ENCODE results near the gene IGFBP2.
"Not testable (repeated sequence)": the region's sequence is repeated elsewhere in the genome, so short reads cannot be mapped to it uniquely, and the experiment has no call there.

IGFBP2 gene, protein sequence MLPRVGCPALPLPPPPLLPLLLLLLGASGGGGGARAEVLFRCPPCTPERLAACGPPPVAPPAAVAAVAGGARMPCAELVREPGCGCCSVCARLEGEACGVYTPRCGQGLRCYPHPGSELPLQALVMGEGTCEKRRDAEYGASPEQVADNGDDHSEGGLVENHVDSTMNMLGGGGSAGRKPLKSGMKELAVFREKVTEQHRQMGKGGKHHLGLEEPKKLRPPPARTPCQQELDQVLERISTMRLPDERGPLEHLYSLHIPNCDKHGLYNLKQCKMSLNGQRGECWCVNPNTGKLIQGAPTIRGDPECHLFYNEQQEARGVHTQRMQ

DNA sequence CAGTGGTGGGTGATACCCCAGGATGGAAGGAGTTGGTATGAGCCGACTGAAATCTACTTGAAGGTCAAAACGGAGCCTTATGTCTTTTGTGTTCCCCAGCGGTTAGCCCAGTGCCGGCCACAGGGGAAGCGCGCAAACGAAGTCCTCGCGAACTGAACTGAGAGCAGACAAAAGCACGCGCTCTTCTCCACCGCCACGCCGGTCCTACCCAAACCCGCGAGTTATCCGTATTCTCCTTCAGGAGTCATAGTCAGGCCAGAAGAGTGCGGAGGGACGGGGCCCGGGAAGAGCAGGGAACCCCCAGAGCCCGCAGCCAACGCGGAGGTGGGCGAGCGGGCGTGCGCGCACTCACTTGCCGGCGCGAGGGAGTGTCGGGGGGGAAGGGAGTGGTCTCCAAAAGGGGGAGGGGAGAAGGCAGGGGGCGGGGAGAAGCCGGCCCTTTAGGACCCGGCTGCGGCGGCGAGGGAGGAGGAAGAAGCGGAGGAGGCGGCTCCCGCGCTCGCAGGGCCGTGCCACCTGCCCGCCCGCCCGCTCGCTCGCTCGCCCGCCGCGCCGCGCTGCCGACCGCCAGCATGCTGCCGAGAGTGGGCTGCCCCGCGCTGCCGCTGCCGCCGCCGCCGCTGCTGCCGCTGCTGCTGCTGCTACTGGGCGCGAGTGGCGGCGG is at the start of gene IGFBP2:
TSS of gene IGFBP2 (plus strand) at position 469 of the 664 bp plus-strand sequence. CDS start at position 573, 104 bp downstream.
- no peak for FAIRE-seq
- DNase-seq (ENCODE audit: extremely low spot score, insufficient read length, low read depth): no peak

DNA sequence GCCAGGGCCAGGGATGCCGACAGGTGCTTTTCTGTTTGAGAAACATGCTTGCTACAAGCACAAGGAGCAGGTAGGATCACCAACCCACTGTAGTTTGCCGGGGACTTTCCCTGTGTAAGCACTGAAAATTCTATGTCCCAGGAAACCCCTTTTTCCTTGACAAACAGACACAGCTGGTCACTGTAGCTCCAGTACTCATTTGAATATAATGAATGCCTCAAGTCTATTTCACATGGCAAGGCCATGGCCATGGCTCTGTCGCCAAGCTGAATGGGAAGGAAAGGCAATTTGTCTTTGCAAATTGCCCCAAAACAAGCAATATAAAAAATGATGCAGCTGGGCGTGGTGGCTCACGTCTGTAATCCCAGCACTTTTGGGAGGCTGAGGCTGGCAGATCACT is 49.6 kb upstream of the IGFBP2 start:
- FAIRE-seq: no peak
- no peak for DNase-seq (ENCODE audit: extremely low spot score, insufficient read length, low read depth)

DNA sequence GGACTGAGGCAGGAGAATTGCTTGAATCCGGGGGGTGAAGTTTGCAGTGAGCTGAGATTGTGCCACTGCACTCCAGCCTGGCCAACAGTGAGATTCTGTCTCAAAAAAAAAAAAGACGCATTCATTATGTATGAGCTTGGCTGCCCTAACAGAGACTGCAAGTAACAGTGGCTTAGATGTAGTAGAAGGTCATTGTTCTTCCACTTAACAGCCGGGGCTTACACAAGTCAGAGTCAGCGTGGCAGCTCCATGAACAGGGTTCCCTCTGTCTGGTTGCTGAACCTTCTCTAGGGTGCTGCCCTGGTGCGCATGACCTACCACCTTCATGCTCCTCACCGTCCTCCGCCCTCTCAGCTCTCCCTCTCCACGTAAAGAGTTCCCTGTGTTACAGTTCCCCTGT is 49.1 kb upstream of the IGFBP2 start:
- DNase-seq (ENCODE audit: extremely low spot score, insufficient read length, low read depth) (no peak), FAIRE-seq (no peak)

DNA sequence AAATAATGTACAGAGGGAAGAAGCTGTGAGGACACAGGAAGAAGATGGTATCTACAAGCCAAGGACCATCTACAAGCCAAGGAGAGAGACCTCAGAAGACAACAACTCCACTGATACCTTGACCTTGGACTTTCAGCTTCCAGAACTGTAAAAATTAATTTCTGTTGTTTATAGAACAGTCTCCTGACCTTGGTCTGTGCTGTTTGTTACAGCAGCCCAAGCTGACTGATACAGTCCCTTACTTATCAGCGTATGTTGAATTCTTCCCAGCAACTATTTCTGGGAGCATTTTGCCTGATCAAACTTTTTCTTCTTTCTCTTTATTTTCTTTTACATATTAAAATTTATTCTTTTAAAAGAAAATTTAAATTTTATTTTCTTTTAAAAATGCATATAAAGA is 47.8 kb upstream of the IGFBP2 start:
- DNase-seq (ENCODE audit: extremely low spot score, insufficient read length, low read depth) (no peak), FAIRE-seq (no peak)

DNA sequence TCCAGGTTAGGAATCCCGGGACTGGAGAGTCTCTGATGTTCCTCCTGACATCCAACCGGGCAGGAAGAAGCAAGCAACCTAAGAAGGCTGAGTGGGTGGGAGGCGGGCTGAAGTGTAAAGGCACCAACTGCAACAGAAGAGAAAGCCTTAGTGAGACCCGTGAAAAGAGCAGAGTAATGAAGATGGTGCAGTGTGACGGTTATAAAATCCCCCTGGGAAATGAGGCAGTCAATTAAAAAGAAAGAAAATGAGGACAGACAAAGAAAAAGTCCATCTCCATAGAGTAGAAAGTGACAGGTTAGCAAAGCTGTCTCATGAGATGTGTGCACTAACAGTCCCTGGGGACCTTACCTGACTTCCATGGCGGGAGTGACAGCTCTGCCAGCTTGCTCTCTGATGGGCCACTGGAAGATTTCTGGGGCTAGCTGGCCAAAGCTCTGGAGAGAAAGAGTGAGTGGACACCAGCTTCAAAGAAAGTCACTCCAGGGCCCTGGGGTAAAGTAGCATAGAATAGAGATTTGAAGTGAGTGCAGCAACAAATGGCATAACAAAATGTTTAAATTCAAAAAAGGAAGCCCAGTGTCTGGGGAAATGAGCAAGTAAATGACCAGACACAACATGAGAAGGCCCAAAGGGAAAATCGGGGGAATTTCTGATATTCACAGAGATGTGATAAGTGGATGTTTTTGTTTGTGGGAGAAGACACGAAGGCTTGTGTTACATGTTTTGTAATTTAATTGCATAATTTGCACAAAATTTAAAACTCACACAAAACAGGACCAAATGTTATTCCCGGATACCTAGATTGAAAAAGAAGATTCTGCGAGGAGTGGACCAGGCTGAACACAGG is 44.1 kb upstream of the IGFBP2 start:
- FAIRE-seq: no peak
- DNase-seq (ENCODE audit: extremely low spot score, insufficient read length, low read depth): no peak

DNA sequence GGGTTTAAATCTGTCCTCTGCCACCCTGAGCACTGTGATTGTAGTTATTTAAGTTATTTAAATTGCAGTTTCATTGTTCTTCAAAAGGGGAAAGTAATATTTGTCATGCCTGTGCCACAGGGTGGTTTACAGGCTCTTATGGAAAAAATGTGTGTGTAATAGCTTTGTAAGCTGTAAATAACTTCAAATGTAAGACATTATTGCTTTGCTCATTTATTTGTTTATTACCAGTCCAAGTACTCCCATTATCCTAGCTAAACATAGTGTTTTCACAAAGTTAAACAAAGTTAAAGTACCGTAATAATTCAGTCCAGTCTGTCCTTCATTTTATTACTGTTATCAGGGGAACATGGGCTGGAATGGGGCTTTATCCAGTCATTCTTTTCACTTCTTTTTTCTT is 43.4 kb upstream of the IGFBP2 start:
- FAIRE-seq (no peak), DNase-seq (ENCODE audit: extremely low spot score, insufficient read length, low read depth) (no peak)

DNA sequence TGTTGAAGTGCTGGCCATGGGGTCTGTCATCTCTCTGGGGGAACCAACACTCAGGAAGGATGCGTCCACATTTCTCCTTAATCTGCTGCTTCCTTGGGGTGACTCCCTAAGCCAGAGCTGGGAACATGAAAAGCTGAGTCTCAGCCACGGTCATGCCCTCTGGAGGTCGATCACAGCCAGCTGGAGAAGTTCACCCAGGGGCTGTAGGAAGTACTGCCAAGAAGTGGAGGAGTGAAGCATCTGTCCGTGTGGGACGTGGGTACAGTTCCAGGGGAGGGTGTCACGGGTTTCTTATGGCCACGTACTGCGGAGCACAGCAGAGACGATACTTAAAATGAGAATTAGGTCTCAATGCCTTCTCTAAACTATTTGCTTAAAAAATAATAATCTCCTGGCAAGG is 42.4 kb upstream of the IGFBP2 start:
- FAIRE-seq: no peak
- DNase-seq (ENCODE audit: extremely low spot score, insufficient read length, low read depth): no peak

DNA sequence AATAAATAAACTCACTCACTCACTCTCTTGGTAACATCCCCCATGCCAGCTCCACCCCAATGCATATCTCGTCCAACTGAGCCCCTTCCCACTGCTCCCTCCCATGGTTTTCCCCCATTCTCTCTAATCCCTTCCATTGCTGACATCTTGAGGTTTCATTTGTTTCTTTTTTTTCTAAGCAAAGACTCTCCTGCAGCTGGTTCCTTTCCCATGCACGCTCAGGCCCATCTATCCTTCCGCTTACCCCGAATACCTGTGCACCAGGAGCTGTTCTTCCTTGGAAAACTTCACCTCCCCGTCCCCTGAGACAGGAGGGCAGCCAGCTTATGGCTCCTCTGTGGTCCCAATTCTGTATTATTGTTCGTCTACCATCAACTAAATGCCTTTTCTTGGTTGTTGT is 41.7 kb upstream of the IGFBP2 start:
- no peak for FAIRE-seq
- no peak for DNase-seq (ENCODE audit: extremely low spot score, insufficient read length, low read depth)

DNA sequence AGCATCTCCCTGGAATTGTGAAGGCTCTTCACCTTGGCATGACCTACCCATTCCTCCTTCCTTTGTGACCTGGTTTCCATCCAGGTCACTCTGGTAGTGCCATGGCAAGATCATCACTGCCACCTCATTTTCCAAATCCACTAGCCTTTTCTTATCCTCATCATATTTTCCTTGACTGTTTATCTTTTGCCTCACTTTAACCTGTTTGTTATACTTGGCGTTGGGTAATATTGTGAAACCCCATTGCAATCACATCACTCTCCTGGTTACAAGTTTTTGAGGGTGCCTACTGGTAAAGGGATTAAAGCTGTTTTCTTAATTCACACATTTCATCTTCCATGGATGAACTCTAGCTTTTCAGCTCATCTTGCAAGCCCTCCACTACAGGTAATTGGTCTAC is 39.1 kb upstream of the IGFBP2 start:
- FAIRE-seq: no peak
- DNase-seq (ENCODE audit: extremely low spot score, insufficient read length, low read depth): no peak

DNA sequence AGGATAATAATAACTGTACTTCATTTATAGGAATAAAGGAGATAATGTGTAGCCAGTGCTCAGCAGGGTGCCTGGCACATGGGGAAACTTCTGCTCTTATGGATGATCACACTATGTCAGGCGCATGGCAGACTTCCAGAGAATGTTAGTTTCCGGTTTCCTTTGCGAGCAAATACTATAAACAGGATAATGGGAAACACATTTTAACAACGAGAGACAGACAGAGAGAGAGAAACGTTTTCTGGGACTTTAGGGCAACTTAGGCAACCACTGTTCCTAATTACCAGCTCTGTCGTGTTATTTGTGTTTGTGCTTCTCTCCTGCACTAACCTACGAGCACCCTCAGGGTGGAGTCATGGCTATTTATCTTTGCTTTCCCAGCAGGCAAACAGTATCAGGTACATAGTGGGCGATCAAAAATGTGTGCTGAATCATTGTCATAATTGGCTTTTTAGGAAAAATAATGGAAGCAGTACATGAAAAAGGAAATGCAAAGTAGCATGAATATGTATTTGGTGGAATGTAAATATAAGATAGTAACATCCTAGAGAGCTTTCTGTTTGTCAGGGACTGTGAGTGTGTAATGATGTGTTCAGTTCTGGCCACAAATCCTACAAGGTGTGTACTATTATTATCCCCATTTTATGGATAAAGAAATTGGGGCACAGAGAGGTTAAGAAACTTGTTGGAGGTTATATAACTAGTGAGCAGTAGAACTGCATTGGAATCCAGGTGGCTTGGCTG is 36.8 kb upstream of the IGFBP2 start:
- no peak for FAIRE-seq
- no peak for DNase-seq (ENCODE audit: extremely low spot score, insufficient read length, low read depth)

DNA sequence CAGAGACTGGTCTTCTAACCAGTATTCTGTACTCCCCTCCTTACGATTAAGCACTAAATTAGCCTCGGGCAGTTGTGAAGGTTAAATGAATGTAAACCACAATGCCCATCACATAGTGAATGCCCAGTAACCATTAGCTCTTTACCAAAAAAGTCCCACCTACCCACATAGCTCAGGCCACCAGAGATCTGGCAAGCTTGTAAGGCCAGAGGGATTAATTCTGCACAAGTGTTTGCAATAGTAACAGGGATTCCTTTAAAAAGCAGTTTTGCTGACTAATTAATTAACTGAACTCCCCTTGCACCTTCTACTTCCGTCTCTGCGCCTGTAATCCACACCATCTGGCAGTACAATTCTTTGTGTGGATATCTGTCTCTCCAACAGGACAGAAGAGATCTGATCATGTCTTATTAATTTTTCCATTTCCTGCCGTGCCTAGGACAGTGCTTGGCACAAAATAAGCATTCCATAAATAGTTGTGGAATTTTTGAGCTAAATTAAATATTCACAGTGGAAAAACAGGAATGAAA is 36.2 kb upstream of the IGFBP2 start:
- no peak for DNase-seq (ENCODE audit: extremely low spot score, insufficient read length, low read depth)
- FAIRE-seq: no peak

DNA sequence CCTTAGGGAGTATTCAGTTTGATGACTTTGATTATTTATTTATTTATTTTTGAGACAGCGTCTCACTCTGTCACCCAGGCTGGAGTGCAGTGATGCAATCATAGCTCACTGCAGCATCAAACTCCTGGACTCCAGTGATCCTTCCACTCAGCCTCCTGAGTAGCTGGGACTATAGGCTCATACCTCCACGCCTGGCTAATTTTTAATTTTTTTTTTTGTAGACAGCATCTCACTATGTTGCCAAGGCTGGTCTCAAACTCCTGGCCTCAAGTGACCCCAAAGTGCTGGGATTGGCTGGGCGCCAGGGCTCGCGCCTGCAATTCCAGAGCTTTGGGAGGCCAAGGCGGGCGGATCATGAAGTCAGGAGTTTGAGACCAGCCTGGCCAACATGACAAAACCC is 35.4 kb upstream of the IGFBP2 start:
- not testable (repeated sequence) for FAIRE-seq

DNA sequence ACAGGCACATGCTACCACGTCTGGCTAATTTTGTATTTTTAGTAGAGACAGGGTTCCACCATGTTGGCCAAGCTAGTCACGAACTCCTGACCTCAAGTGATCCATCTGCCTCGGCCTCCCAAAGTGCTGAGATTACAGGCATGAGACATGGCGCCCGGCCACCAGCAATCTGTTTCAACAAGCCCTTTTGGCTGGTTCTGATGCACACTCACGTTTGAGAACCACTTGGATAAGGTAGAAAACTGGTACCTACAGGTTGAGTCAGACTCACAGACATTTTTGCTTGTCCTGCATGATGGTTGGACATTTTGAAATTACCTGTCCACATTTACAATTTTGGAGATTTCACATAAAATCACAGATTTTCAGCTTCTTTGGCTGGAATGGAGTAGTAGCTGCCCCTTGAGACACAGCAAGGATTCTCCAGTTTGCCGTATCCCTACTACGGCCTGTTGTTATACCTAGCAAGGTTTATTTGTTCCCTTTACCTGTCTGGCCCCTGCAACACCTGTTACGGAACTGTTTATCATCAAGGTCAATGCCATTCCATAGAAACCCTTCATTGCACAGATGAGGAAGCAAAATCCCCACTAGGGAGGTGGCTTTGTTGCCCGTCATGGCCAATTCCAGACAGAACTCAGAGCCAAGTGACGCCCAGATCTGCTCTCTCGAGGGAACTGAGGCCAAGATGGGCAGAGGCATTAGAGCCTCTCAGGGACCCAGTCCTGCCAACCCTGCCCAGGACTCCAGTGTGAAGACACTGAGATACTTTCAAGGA is 31.4 kb upstream of the IGFBP2 start:
- DNase-seq (ENCODE audit: extremely low spot score, insufficient read length, low read depth) (no peak), FAIRE-seq (no peak)

More for the DNA sequence above, 35.4 kb upstream of the IGFBP2 start:
- not testable (repeated sequence) for DNase-seq (ENCODE audit: extremely low spot score, insufficient read length, low read depth)

DNA sequence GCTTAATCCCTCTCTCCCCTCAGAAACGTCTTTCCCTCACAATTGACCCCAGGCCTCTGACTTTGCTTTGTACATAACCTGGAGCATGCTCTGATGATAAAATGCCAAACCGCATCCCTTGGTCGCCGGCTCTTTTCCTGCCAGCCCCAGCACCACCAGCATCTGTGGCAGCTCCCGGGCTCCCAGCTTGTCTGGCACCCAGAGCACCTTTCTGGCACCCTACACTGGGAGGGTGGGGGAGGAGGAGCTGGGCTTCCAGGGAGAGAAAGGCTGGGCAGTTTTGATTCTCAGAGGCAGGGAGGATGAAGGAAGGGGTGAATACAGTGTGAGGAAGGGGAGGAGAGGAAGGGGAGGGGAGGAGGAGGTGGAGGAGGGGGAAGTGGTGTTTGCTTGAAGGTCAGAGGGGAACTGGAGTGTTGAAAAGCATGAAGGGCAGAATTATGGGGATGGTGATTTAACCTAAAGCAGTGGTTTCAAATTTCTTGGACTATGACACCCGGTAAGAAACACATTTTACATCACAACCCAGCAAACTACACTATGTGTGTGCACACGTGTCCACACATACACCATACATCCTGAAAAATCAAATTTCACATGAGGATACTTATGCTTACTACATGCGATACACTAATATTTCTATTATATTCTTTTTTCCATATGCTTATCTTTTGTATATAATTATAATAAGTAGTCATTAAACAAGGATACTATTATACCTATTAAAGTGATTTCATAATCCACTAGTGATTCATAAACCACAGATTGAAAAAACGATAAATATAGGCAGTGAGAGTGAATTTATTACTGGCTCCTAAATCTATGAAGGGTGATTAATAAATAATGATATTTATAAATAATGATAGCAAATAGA is 30.0 kb upstream of the IGFBP2 start:
- DNase-seq (ENCODE audit: extremely low spot score, insufficient read length, low read depth) (no peak), FAIRE-seq (no peak)

DNA sequence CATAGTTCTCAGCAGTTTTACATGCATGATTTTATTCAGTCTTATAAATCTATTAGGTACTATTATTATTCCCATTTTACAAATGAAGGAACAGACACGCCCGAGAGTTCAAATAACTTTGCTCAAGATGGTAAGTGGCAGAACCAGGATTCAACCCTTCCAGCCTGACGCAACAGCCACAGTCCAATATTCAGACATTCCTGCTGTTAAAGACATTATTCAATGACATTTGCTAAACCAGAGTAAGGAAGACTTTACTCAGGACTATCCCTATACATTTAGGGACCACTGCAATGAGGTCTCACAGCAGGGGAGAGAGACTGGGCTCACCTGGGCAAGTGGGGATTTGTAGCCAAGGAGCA is 29.4 kb upstream of the IGFBP2 start:
- DNase-seq (ENCODE audit: extremely low spot score, insufficient read length, low read depth) (no peak), FAIRE-seq (no peak)

DNA sequence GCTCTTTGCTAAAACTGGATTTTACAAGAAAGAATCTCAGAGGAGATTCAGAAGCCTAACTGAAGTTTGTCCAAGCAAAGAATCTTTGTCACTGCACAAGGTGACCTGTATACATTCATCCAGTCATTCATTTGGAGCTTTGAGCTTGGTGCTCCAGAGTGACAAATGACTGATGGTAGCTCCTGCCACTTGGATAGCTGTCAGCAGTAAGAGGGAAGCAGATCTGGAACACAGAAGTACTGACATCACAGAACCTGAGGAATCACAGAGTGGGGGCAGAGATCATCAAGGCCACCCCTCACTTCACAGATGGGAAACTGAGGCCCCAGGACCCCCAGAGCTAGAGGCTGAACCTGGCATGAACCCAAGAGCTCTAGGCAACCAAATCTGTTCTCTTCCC is 28.8 kb upstream of the IGFBP2 start:
- DNase-seq (ENCODE audit: extremely low spot score, insufficient read length, low read depth) (no peak), FAIRE-seq (peak; percentile 18)

DNA sequence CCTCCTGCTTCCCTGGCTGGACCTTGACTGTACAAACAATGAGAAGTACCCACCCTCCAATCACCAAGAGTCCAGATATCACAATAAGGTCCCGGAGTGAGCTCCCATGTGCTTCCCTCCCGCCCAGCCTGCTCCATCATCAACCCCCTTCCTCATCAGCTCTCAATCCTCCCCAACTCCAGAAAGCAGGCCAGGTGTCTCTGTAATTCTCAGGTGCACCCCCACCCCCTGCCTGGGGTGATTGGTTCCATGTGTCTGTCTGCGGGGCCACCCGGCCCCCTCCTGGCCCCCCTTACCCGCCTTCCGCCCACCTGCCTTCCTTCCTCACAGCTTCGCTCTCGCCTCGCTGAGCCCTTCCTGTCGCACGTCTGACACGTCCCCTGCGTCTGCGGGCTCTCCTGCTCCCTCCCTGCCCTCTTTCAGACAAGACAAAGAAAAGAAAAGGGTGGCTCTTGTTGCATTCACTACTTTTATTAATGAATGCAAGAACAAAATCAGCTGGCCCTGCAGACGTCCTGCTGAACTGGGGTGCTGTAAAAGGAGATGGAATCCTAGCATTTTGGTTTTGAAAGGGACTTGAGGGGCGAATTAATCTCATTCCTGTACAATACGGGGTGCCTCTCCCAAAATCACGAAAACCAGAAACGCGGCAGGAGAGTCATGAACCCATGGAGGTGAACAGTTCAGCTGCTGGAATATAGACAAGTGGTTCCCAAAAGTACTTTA is 26.5 kb upstream of the IGFBP2 start:
- DNase-seq (ENCODE audit: extremely low spot score, insufficient read length, low read depth) (peak; percentile 44), FAIRE-seq (peak; percentile 76)

DNA sequence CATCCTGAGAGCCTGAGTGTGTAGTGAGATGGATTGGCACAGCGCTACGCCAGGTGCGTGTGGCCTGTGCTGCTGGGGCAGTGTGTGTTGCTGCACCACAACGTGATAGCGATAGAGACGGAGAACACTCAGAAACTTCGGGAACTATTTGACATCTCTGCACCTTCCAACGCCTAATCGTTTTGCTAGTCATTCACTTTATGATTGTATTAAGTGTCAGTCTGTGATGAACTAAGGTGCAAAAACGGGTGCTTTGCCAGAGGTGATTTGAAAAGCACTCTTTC is 26.0 kb upstream of the IGFBP2 start:
- FAIRE-seq (no peak), DNase-seq (ENCODE audit: extremely low spot score, insufficient read length, low read depth) (no peak)

Data from GM18507 (cell line).